B cell (primary cell): ENCODE data around the gene ERBB4. TPM values are rescaled to one million over a fixed set of nuclear protein-coding genes. Genes with fewer than 3 reads are reported as not detected.

Experiments
- ATAC-seq: fragments of 200-7000 bp; cut with Tn5 transposase; one replicate; pipeline ENCODE4 v1.10.0; 2021; ENCODE audit warnings: low read depth, mild to moderate bottlenecking, moderate number of reproducible peaks, moderate library complexity
- CTCF ChIA-PET: fragments of 350-600 bp; sonication (Branson Sonifier 250); formaldehyde crosslinking; loops from one replicate; lab custom pipeline; 2021; ENCODE audit warnings: antibody characterized with exemption, inconsistent platforms; lab: Charles Lee
- POLR2A ChIA-PET: fragments of 350-600 bp; sonication (Branson Sonifier 250); formaldehyde crosslinking; loops from one replicate; lab custom pipeline; 2021; ENCODE audit warnings: antibody characterized with exemption; lab: Charles Lee
- DNase-seq: peaks from one replicate; pipeline ENCODE4 v3.0.0; 2013
- H2AFZ ChIP-seq: 2 replicates; pipeline ENCODE4 v1.6.1; 2012; ENCODE audit warnings: mild to moderate bottlenecking, low read depth, low read length; ENCODE audit not compliant: insufficient read depth, poor library complexity, severe bottlenecking
- H3K27ac ChIP-seq, 2 donors: 1 replicate in 1 of 2; 2 replicates in 1 of 2; pipeline ENCODE4 v1.5.1; 2012 to 2013; ENCODE audit warnings: low read length in 2 of 2, mild to moderate bottlenecking in 2 of 2, moderate library complexity in 1 of 2
- H3K27me3 ChIP-seq, 4 experiments: fragments of 200-600 bp in 1 of 4; sonication (generic) in 1 of 4; replicated peaks in 1 of 4; 1 replicate in 2 of 4; 2 replicates in 2 of 4; pipeline versions ENCODE4 v1.6.1 to v1.7.0; 2013 to 2016; ENCODE audit warnings: low read length in 3 of 4, mild to moderate bottlenecking in 2 of 4, mixed read lengths in 1 of 4, moderate library complexity in 1 of 4; ENCODE audit not compliant: insufficient read depth in 4 of 4, control insufficient read depth in 3 of 4; ENCODE audit errors: control extremely low read depth in 1 of 4
- H3K36me3 ChIP-seq, 2 experiments: replicated peaks in 1 of 2; 1 replicate in 1 of 2; 2 replicates in 1 of 2; pipeline versions ENCODE4 v1.6.1 to v1.7.1; 2013; ENCODE audit warnings: low read length in 1 of 2; ENCODE audit not compliant: insufficient read depth in 2 of 2, control insufficient read depth in 1 of 2; ENCODE audit errors: control extremely low read depth in 1 of 2, extremely low read depth in 1 of 2
- H3K4me1 ChIP-seq, 2 donors: fragments of 200-600 bp in 1 of 2; sonication (generic) in 1 of 2; 1 replicate in 1 of 2; 2 replicates in 1 of 2; pipeline versions ENCODE4 v1.5.1 to v1.6.1; 2013 to 2017; ENCODE audit warnings: low read length in 2 of 2; ENCODE audit not compliant: control insufficient read depth in 2 of 2, insufficient read depth in 2 of 2
- H3K4me2 ChIP-seq: replicated peaks from 2 replicates; pipeline ENCODE3; 2012; ENCODE audit warnings: mild to moderate bottlenecking, low read depth, low read length; ENCODE audit not compliant: poor library complexity, severe bottlenecking
- H3K4me3 ChIP-seq, 5 experiments: fragments of 200-600 bp in 1 of 5; sonication (generic) in 1 of 5; 1 replicate in 3 of 5; 2 replicates in 2 of 5; pipeline versions ENCODE4 v1.5.1 to v1.7.0; 2011 to 2016; ENCODE audit warnings: low read length in 4 of 5, mild to moderate bottlenecking in 4 of 5, low read depth in 2 of 5, control low read depth in 1 of 5, moderate library complexity in 1 of 5; ENCODE audit not compliant: insufficient read depth in 1 of 5; ENCODE audit errors: control extremely low read depth in 1 of 5, extremely low read depth in 1 of 5
- H3K79me2 ChIP-seq: fragments of 200-600 bp; sonication (generic); one replicate; pipeline ENCODE4 v1.6.0; 2016; ENCODE audit warnings: low read length; ENCODE audit not compliant: control insufficient read depth, insufficient read depth
- H3K9ac ChIP-seq: fragments of 200-600 bp; sonication (generic); 2 replicates; pipeline ENCODE4 v1.6.1; 2017; ENCODE audit warnings: mild to moderate bottlenecking, low read length, moderate library complexity
- H3K9me3 ChIP-seq, 3 donors: one replicate each; pipeline versions ENCODE4 v1.6.1 to v1.7.1; 2013; ENCODE audit warnings: low read length in 2 of 3; ENCODE audit not compliant: control insufficient read depth in 2 of 3, insufficient read depth in 1 of 3; ENCODE audit errors: control extremely low read depth in 1 of 3
- H4K20me1 ChIP-seq: 2 replicates; pipeline ENCODE4 v1.6.0; 2012; ENCODE audit warnings: mild to moderate bottlenecking, low read length; ENCODE audit not compliant: insufficient read depth, control insufficient read depth, poor library complexity, severe bottlenecking
- H3K27ac Mint-ChIP-seq: one replicate; pipeline ENCODE4 v1.8.0; 2021; ENCODE audit warnings: mixed read lengths
- H3K27me3 Mint-ChIP-seq: one replicate; pipeline ENCODE4 v1.8.0; 2021; ENCODE audit warnings: mixed read lengths
- H3K4me1 Mint-ChIP-seq: one replicate; pipeline ENCODE4 v1.8.0; 2021; ENCODE audit warnings: mixed read lengths
- H3K4me3 Mint-ChIP-seq: one replicate; pipeline ENCODE4 v1.8.0; 2021; ENCODE audit warnings: mixed read lengths
- H3K9me3 Mint-ChIP-seq: one replicate; pipeline ENCODE4 v1.8.0; 2022; ENCODE audit warnings: mixed read lengths; ENCODE audit not compliant: insufficient read depth
- CTCF ChIP-seq: fragments of 200-600 bp; IDR thresholded peaks from one replicate; pipeline ENCODE4 v1.8.0; 2022; ENCODE audit warnings: antibody characterized with exemption, mild to moderate bottlenecking
- EZH2 ChIP-seq: IDR thresholded peaks from 2 replicates; pipeline ENCODE4 v1.6.1; 2012; ENCODE audit warnings: borderline replicate concordance, low read depth, mild to moderate bottlenecking, moderate library complexity, low read length; ENCODE audit not compliant: insufficient read depth, poor library complexity, severe bottlenecking
- whole genome bisulfite sequencing: methylation state at CpG from one replicate; pipeline ENCODE4 v1.1.5; 2013; ENCODE audit warnings: missing lambda C conversion rate; ENCODE audit not compliant: insufficient coverage; 5-methylcytosine and 5-hydroxymethylcytosine counted together
- intact Hi-C: fragments of 100-400 bp; cut with micrococcal nuclease; formaldehyde crosslinking; loops from one replicate; pipeline ENCODE4 v1.10.0; 2022
- polyA plus RNA-seq: library from polyadenylated mRNA; depleted of rRNA; stranded (reverse); fragments of >200 nt; gene quantifications from 2 replicates; pipeline ENCODE4 v1.2.3, GENCODE V29; 2012
- total RNA-seq, 2 donors: library from RNA; stranded (reverse); fragments of 120-200 nt in 1 of 2; gene quantifications; 1 replicate in 1 of 2; 2 replicates in 1 of 2; pipeline versions ENCODE4 v1.2.3 to v1.2.4, GENCODE V29; 2013 to 2022

The ERBB4 gene
- total and polyA plus RNA-seq, 2 donors (not counting 1 experiment from before 2014, with no cell fraction given), result not detected

- no peaks in the 10 kb centered on the region for H3K79me2 ChIP-seq
- no peaks in the 10 kb centered on the region for H3K9me3 ChIP-seq
- Mint-ChIP-seq H3K27ac (no peak overlapping the region), H3K4me1 (no peaks in the 10 kb centered on the region), H3K27me3 (no peaks in the 10 kb centered on the region), H3K4me3 (no peak overlapping the region), H3K9me3 (no peaks in the 10 kb centered on the region)
- no peaks in the 10 kb centered on the region for H4K20me1 ChIP-seq
- intact Hi-C loops, result no loop called here
- H2AFZ ChIP-seq, result no peak overlapping the region
- ATAC-seq, result no peak
- WGBS, result no CpG with 5 or more reads among the region's 2 CpGs
- no peaks in the 10 kb centered on the region for H3K36me3 ChIP-seq
- no peak overlapping the region for H3K4me3 ChIP-seq
- H3K9ac ChIP-seq, result no peak overlapping the region
- ChIA-PET CTCF (no interaction called here), POLR2A (no interaction called here)
- H3K4me1 ChIP-seq, result no peaks in the 10 kb centered on the region
- no peaks in the 10 kb centered on the region for H3K27me3 ChIP-seq
- no peak for DNase-seq
- no peak overlapping the region for H3K27ac ChIP-seq
- no peak for TF ChIP-seq CTCF
- no peak for TF ChIP-seq EZH2
- no peak overlapping the region for H3K4me2 ChIP-seq
Observed at GRCh38 chr2:211396815-211397214, 1141.8 kb downstream of the ERBB4 start.

- no peaks in the 10 kb centered on the region for H3K79me2 ChIP-seq
Observed at GRCh38 chr2:211391189-211391567, 1147.4 kb downstream of the ERBB4 start.

More at GRCh38 chr2:211391189-211391567, 1147.4 kb downstream of the ERBB4 start:
- no peaks in the 10 kb centered on the region for H3K4me1 ChIP-seq
- no peak overlapping the region for H2AFZ ChIP-seq
- H3K4me1 Mint-ChIP-seq, result no peaks in the 10 kb centered on the region
- intact Hi-C loops, result no loop called here
- no peak overlapping the region for H3K9ac ChIP-seq
- no peak overlapping the region for H3K4me3 ChIP-seq
- H3K4me3 Mint-ChIP-seq, result no peak overlapping the region
- H3K27ac ChIP-seq, result no peak overlapping the region
- H3K27ac Mint-ChIP-seq, result no peak overlapping the region
- ChIA-PET POLR2A (no interaction called here), CTCF (no interaction called here)
- H3K27me3 Mint-ChIP-seq, result no peaks in the 10 kb centered on the region
- no peak for TF ChIP-seq EZH2
- no peak for TF ChIP-seq CTCF
- DNase-seq, result no peak
- H3K9me3 ChIP-seq, result no peaks in the 10 kb centered on the region
- H3K27me3 ChIP-seq, result no peaks in the 10 kb centered on the region
- ATAC-seq, result no peak
- H3K36me3 ChIP-seq, result no peaks in the 10 kb centered on the region
- no peaks in the 10 kb centered on the region for H3K9me3 Mint-ChIP-seq
- no peak overlapping the region for H3K4me2 ChIP-seq
- 92% methylated on average over 3 of the region's 3 CpGs for WGBS
- H4K20me1 ChIP-seq, result no peaks in the 10 kb centered on the region
